Pulmonary artery endothelial cell (primary cell): ENCODE results near the gene NDE1. TPM values are rescaled to one million over a fixed set of nuclear protein-coding genes. Genes with fewer than 3 reads are reported as not detected.
A peak's percentile ranks its signal among the peaks of the same experiment; 100 is the strongest.
"Not testable (repeated sequence)": the region's sequence is repeated elsewhere in the genome, so short reads cannot be mapped to it uniquely, and the experiment has no call there.

Source experiments
- DNase-seq: peaks from one replicate; pipeline ENCODE4 v3.0.0-alpha.2; 2011; ENCODE audit warnings: low read depth, low spot score
- total RNA-seq: library from RNA; depleted of rRNA; stranded (reverse); fragments of >200 nt; gene quantifications from 2 replicates; pipeline ENCODE4 v1.2.3, GENCODE V29; 2014

Gene NDE1
- total RNA-seq, 1 donor from 2014 or later, result 49.8 TPM

DNA sequence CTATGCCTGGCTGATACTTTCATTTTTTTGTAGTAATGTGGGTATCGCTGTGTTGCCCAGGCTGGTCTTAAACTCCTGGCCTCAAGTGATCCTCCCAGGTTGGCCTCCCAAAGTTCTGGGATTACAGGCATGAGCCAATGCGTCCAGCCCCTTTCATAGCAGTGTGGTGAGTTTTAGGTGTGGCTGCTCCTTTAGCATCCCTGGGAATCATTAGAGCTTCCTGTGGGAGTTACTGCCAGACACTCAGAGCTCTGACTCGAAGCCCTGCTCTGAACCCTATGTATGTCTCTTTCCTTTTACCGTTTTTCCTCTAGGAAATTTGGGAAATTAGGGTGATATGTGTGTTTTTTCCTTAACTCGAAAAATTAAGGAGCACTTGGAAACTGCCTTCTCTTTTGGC is 44.5 kb downstream of the NDE1 start:
- no peak for DNase-seq

DNA sequence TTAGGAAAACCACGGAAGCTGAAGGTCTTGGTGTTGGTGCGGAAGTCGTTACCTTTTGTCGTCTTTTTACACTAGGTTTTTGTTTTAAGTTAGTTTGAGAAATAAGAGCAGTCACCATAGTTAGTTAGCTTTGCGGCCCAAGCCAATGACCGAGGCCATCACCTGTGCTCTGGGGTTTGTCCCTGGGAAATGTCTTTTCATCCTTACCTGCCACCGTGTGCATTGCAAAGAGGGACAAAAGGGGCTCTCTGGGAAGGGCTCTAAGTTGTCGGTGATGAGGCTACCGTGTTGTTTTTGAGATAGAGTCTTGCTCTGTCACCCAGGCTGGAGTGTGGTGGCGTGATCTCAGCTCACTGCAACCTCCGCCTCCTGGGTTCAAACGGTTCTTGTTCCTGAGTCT is 49.8 kb downstream of the NDE1 start:
- no peak for DNase-seq

DNA sequence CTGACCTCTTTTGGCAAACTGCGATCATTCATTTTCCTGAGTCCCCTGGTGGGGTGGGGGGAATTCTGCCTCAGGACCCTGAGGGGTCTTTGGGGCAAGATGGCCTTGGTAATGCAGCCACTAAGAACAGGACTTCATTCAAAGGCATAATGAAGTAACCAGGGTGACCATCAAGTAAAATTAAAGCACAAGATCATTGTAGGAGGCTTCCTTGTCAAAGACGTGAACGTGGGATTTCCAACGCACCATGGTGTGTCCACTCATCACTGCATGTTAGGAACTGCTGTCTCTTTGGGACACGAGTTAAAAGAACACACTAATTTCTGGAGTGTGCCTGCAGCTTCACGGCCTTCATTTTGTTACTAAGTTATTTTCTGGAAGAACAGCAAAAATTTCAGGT is 51.3 kb downstream of the NDE1 start:
- no peak for DNase-seq

DNA sequence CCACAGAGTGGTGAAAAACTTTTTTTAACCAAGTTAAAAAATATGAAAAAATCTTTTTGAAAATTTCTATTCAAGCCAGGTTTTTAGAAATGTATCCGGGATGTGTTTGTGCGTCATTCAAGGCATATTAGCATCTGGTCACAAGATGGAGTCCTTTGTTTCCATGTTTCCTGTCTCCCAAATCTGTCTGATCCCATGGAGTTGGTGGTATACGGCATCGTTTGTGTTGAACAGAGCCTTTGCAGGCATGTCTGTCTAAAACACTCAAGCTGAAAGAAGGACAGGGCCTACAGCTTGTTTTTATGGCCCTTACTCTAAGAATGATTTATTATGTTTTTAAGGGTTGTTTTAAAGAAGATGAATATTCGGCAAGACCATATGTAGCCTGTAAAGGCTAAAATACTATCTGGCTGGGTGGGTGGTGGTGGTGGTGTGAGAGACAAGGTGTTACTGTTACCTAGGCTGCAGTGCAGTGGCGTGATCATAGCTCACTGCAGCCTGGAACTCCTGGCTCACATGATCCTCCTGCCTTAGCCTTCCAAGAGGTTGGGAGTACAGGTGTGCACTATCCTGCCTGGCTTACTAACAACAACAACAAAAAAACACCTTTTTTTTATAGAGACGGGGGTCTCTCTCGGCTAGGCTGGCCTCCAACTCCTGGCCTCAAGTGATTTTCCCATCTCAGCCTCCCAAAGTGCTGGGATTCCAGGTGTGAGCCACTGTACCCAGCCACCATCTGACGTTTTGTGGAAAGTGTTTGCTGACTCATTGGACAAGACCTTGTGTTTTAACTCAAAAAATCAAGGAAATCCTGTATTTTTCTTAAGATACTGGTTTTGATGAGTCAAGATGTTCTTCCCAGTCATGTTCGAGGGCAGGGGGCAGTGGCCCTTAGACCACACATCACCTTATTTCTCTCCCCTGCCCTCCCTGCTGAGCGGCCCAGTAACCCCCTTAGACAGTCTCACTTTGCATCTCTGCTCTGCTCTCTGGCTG is 52.2 kb downstream of the NDE1 start:
- no peak for DNase-seq

DNA sequence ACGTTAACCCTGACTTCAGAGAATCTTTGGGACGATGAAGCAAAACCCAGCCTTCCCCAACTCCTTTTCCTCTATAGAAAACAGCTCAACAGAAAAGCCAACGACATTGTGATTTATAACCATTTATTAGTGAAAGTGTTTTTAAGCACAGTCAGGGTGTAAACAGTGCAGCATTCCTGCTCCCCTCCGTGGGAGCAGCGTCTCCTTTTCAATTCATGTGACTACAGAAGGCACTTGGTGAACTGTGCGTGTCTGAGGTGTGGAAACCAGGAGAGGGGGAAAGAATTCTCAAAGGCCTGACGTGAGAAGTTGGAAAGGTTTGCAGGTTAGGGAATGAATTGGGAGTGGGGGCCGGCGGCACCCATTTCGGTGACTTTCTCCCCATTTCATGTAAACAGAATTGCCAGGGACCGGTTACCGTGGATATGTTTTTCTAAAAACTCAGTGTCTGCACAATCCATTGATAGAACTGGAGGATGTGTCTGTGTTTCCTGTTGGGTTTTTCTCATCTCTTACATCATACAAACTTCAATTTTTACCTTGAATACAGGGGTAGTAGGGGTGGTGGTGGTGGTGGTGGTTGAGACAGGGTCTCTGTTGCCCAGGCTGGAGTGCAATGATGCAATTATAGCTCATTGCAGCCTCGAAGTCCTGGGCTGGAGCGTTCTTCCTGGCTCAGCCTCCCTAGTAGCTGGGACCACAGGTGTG is 53.1 kb downstream of the NDE1 start:
- DNase-seq, result no peak

DNA sequence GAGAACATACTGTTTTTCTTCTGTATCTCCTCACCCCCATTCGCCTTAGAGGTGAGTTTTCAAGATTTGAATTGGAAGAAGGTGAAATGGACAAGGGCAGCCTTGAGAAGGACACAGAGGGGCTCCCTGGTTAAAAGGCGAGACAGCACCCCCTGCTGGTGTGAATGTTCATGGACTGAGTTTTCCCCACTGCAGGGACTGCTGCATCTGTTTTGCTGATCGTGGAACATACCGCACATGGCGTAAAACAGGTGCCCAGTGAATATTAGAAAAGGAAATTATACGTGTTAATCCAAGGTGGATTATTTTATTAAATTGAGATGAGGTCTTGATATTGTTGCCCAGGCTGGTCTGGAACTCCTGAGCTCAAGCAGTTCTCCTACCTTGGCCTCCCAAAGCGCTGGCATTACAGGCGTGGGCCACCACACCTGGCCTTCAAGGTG is 54.5 kb downstream of the NDE1 start:
- DNase-seq, result peak; percentile 40

DNA sequence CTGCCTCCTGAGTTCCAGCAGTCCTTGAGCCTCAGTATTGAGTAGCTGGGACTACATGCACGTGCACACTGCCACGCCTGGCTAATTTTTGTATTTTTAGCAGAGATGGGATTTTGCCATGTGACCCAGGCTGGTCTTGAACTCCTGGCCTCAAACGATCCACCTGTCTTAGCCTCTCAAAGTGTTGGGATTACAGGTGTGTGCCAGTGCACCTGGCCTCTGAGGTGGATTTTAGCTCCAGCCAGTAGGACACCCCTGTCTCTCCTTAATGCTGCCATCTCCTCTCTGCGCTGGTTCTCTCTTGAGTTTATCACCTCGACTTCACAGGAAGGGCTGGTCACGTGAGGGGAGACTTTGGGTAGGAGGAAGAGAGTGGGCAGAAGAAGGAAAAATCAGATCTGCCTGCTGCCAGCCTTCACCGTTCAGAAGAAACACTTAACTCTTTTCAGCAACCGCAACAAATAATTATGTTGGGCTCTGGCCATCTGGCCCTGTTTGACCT is 55.1 kb downstream of the NDE1 start:
- no peak for DNase-seq

DNA sequence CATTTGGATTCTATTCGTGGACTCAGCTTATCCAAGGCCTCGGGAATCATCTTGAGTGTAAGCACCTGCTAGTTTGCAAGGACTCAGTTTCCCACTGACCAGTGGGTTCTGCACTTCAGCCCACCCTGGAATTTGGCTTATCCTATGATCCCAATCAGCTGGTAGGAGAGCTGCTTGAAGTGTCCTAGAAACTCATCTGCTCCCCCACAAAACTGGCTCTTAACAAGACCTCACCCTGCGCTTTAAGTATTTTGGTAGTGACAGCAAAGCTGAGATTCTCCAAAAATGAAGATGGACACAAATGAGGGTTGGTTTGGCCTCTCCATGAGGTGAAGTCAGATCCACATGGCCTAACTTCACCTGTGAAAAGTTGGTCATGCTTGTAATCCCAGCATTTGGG is 57.3 kb downstream of the NDE1 start:
- no peak for DNase-seq

DNA sequence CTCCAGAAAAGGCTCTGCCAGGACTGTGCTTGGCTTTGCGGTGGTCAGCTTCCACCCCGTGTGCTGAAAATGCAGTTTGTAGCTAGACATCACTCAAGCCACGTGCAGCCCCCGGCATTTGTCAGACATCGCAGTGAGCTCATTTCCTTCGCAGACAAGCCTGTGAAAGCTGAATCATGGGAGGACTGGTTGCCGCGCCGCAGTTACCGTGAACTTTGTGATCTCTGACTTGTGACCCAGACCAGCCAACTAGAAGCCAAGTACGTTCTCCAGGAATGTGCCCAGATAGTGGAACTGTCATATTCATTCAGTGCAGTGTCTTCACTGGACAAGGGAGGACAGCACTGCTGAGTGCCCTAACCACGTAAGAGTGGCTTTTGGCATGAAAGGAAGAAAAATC is 58.1 kb downstream of the NDE1 start:
- peak; percentile 79 for DNase-seq

DNA sequence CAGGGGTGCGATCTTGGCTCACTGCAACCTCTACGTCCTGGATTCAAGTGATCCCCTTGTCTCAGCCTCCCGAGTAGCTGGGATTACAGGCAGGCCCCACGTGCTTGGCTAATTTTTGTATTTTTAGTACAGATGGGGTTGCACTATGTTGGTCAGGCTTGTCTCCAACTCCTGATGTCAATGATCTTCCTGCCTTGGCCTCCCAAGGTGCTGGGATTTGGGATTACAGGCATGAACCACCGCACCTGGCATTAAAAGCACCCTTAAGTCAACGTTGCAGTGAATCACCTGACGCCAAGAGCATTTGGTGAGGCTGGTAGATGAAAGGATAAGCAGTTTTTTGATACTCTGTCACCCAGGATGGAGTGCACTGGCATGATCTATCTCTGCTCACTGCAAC is 59.0 kb downstream of the NDE1 start:
- DNase-seq, result no peak

DNA sequence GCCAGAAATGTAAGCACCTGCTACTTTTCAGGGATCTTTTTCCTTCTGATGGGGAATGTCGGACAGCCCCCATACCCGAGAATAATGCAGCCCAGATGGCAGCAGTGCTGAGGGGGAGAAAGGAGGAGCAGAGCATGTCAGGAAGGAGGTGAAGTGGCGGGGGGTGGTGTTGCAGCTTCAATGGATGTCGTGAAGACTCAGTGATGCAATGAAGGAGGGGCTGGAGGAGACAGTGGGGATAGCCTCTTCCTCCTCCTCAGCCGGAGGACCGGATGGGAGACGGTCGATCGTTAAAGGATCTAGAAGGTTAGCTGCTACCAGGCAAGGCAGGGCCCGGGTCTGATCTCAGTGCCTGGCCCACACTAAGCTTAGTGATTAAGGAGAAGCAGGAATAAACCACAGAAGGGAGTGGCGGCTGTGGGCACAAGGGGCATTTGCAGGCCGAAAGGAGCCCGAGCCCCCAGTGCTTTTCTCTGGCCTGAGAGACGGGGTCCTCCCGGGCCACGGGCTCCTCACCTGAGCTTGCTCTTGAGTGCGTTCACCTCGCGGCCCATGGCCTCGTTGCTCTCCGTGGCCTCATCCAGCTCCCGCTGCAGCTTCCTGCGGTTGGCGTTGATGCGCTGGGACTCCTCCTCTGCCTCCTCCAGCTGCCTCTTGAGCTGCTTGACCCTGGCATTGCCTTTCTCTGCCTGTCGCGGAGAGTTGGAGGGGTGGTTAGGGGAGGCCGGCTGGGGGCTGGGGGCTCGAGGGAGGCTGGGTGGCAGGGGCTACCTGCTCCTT is 64.5 kb downstream of the NDE1 start:
- DNase-seq, result no peak

DNA sequence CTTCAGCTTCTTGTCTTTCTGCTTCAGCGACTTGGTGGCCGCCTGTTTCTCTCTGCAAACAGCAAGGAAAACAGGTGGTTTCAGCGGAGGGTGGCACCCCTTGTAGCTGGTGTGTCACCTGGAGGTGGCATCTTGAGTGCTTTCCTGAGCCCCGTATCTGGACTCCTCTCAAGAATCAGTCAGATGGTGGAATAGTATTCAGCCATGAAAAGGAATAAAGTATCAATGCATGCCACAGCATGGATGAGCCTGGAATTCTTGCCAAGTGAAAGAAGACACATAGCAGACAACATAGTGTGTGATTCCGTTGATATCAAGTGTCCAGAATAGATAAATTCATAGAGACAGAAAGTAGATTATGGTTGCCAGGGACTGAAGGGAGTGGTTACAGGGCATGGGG is 65.2 kb downstream of the NDE1 start:
- no peak for DNase-seq

DNA sequence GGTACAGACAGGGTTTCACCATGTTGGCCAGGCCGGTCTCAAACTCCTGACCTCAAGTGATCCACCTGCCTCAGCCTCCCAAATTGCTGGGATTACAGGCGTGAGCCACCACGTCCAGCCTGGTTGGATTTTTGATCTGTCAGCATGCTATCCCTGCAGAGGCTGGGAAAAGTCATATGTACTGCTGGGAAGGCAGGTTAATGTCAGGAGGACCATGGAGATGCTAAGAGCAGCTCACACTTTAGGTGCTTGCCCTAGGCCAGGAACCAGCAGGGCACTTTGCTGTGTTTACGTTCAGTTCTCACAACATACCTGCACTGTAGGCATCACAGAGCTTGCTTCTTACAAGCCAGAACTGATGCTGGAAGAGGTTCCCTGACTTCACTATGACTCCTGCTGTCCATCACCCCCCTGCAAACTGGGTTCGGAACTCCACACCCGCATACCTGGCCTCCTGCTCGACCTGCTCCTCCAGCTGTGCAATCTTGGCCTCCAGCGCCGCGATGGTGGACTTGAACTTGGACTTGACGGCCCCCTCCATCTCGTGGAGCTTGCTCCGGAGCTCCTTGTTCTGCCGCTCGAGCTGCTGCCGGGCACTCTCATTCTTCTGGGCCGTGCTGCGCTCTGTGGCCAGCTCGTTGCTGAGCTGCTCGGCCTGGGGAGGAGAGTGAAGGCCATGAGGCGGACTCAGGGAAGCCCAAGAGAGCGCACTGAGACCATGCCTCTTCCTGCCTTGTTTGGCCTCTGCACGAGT is 66.8 kb downstream of the NDE1 start:
- no peak for DNase-seq

DNA sequence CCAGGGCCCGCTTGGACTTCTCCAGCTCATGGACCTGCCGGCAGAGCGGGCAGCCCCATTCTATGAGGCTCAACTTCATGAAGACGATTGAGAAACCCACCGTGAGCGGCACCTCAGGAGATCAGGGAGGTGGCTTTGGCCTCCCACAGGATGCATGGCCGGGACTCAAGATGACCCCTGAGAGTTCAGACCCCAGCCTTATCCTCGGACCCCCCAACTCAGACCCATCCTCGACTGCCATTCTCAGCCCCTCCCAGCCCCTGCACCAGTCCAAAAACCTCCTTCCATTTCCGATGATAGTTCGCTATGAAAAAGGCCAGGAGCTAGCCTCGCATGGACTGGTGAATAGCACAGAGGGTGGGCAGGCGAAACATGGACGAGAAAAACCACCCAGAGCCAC is 71.0 kb downstream of the NDE1 start:
- DNase-seq, result no peak

DNA sequence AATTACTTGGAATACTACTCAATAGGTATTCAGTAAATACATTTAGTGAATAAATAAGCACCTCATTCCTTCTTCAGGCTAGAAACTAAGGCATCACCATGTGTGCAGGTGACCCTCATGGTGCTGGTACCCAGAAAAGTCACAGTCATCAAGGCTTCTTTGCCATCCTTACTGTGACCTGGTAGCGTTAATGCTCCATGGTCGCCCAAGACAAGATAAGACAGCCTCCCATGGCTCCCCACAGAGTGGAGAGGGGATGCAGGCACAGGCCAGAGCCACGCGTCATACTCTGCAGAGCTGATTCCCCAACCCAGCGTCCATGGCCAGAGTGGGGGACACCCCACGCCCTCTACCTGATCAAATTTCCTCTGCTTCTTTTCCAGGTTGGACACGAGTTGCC is 73.8 kb downstream of the NDE1 start:
- DNase-seq, result no peak

DNA sequence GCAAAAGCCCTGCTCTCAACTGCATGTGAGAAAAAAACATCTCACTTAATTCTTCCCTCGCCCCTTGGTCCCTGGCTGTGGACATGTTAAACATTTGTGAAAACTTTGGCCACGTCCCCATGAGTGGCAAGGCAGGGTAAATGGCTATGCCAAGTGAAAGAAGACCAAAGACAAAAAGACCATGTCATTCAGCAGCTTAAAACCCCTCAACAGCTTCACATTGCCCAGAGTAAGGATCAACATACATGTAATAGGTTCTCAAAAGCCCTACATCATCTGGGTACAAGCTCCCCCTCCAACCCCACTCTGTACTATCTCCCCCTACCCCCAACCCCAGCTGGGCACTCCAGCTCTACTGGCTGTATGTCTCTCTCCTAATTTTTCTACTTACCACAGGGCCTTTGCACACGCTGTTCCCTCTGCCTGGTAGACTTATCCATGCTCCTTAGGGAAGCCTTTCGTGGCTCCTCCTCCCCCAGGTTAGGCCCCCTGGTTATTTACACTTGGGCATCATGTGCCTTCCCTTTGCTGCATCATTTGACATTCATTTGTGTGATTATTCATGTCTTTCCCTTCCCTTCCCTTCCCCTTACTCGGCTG is 75.7 kb downstream of the NDE1 start:
- no peak for DNase-seq

DNA sequence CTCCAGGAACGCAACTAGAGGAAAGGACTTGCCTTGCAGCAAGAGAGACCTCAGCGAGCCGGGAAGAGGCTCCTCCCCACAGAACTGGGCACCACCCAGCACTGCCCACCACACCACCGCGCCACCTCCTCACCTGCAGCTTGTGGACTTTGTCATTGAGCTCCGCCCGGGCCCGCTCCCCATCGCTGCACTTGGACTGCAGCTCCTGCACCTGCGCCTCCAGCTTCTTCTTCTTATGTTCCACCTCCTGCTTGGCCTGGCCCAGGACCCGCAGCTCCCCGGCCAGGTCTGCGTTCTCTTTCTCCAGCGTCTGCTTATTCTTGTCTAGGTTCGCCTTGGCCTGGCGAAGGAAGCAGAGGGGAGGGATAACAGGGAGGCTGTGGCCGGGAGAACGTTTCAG is 76.7 kb downstream of the NDE1 start:
- no peak for DNase-seq

DNA sequence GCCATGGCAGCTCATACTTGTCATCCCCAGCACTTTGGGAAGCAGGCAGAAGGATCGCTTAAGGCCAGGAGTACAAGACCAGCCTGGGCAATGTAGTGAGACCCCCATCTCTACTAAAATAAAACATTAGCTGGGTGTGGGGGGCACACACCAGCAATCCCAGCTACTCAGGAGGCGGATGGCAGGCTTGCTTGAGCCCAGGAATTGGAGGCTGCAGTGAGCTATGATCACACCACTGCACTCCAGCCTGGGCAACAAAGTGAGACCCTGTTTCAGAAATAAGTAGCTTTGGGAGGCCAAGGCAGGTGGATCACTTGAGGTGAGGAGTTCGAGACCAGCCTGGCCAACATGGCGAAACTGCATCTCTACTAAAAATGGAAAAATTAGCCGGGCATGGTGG is 77.7 kb downstream of the NDE1 start:
- DNase-seq, result not testable (repeated sequence)

DNA sequence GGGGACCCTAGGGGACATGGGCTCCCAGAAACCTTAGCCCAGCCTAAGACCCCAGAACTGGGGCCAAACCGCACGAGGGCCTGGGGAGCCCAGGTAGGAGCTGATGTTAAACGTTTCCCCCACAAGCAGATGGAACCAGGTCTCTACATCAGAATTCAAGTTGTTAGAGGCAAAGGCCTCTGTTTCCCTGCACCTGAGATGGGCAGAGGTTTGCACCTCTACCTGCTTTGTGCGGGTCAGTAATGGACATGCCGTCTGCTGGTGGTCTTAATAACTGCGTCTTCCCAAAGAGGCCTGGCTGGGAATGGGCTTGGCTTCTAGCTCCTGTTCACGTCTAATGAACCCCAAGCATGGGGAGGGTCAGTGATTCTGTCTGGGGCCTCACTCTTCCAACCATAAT is 79.1 kb downstream of the NDE1 start:
- DNase-seq, result no peak

DNA sequence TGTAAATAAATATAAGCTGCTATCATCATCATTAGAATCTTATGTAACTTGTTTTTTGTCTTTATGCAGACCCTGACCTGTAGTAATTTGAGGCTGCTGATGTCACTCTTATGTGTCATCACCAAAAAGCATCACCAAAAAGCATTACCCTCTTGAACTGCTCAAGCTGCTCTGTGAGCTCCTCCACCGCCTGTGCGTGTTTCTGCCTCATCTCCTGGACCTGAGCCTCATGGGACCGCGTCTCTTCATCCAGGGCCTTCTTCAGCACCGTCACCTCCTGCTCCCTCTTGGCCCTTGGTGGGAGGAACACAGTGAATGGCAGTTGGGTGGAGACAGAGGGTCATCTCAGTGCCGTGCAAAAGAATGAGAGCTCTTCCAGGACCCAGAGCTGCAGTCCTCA is 82.4 kb downstream of the NDE1 start:
- no peak for DNase-seq

DNA sequence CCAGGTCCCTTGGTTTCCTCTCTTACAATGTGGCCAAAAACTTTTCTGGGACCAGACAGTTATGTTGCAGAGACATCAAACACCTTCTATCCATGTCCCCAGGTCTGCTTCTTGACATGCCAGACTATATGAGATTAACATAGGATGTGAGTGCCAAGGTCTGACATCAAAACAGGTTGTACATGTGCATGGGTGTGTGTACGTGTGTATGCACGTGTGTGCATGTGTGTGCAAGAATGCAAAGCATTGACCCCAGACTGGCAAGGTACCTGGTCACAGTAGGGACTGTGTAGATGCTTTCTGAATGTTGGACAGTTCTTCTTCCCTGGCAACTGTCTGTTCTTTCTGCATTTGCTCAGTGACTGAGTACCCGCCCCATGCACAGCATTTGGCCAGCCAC is 85.6 kb downstream of the NDE1 start:
- no peak for DNase-seq
